ENCODE data around the gene KIN. TPM values are rescaled to one million over a fixed set of nuclear protein-coding genes. Genes with fewer than 3 reads are reported as not detected.
"Not testable (repeated sequence)": the region's sequence is repeated elsewhere in the genome, so short reads cannot be mapped to it uniquely, and the experiment has no call there.

KIN gene
- total RNA-seq, 3 donors from 2014 or later, result 13.0 to 19.4 (median 14.9) TPM

- Mint-ChIP-seq H3K4me1 (ENCODE audit: low read depth) (no peaks in the 10 kb centered on the region), H3K4me3 (no peak overlapping the region), H3K9me3 (no peaks in the 10 kb centered on the region), H3K36me3 (ENCODE audit: insufficient read depth) (no peaks in the 10 kb centered on the region), H3K27me3 (ENCODE audit: low read depth) (peaks cover 13% of the 10 kb centered on the region)
- no peak for ATAC-seq
- no peak for DNase-seq
Measured at GRCh38 chr10:7734821-7735220, 53.0 kb downstream of the KIN start.

GRCh38 chr10:7722927-7723529 is 64.8 kb downstream of the KIN start:
- peaks cover 4% of the 10 kb centered on the region for H3K27me3 Mint-ChIP-seq (ENCODE audit: low read depth)
- DNase-seq, result no peak
- H3K4me1 Mint-ChIP-seq (ENCODE audit: low read depth), result no peaks in the 10 kb centered on the region
- no peak for ATAC-seq
- H3K4me3 Mint-ChIP-seq, result no peak overlapping the region
- H3K36me3 Mint-ChIP-seq (ENCODE audit: insufficient read depth), result no peaks in the 10 kb centered on the region
- no peaks in the 10 kb centered on the region for H3K9me3 Mint-ChIP-seq

- H3K36me3 Mint-ChIP-seq (ENCODE audit: insufficient read depth), result no peaks in the 10 kb centered on the region
- ATAC-seq (no peak), DNase-seq (no peak)
- no peaks in the 10 kb centered on the region for H3K4me1 Mint-ChIP-seq (ENCODE audit: low read depth)
- H3K4me3 Mint-ChIP-seq, result no peak overlapping the region
- no peaks in the 10 kb centered on the region for H3K9me3 Mint-ChIP-seq
- peaks cover 11% of the 10 kb centered on the region for H3K27me3 Mint-ChIP-seq (ENCODE audit: low read depth)
Measured at GRCh38 chr10:7720478-7720877, 67.3 kb downstream of the KIN start.

GRCh38 chr10:7718685-7719084 is 69.1 kb downstream of the KIN start:
- no peaks in the 10 kb centered on the region for H3K9me3 Mint-ChIP-seq
- no peaks in the 10 kb centered on the region for H3K4me1 Mint-ChIP-seq (ENCODE audit: low read depth)
- ATAC-seq (no peak), DNase-seq (no peak)
- no peak overlapping the region for H3K4me3 Mint-ChIP-seq
- no peaks in the 10 kb centered on the region for H3K36me3 Mint-ChIP-seq (ENCODE audit: insufficient read depth)
- peaks cover 12% of the 10 kb centered on the region for H3K27me3 Mint-ChIP-seq (ENCODE audit: low read depth)

- DNase-seq (no peak), ATAC-seq (no peak)
- no peaks in the 10 kb centered on the region for H3K4me1 Mint-ChIP-seq (ENCODE audit: low read depth)
- H3K27me3 Mint-ChIP-seq (ENCODE audit: low read depth), result peaks cover 15% of the 10 kb centered on the region
- no peak overlapping the region for H3K4me3 Mint-ChIP-seq
- no peaks in the 10 kb centered on the region for H3K9me3 Mint-ChIP-seq
- no peaks in the 10 kb centered on the region for H3K36me3 Mint-ChIP-seq (ENCODE audit: insufficient read depth)
Measured at GRCh38 chr10:7717767-7718166, 70.0 kb downstream of the KIN start.

- Mint-ChIP-seq H3K4me3 (no peak overlapping the region), H3K9me3 (no peaks in the 10 kb centered on the region), H3K27me3 (ENCODE audit: low read depth) (peaks cover 19% of the 10 kb centered on the region), H3K36me3 (ENCODE audit: insufficient read depth) (no peaks in the 10 kb centered on the region), H3K4me1 (ENCODE audit: low read depth) (no peaks in the 10 kb centered on the region)
- no peak for DNase-seq
- ATAC-seq, result no peak
Measured at GRCh38 chr10:7715515-7715914, 72.3 kb downstream of the KIN start.

GRCh38 chr10:7711075-7711474 is 76.7 kb downstream of the KIN start:
- ATAC-seq, H3K4me3 Mint-ChIP-seq: not testable (repeated sequence)

GRCh38 chr10:7710446-7710845 is 77.3 kb downstream of the KIN start:
- H3K27me3 Mint-ChIP-seq (ENCODE audit: low read depth), result peaks cover 26% of the 10 kb centered on the region
- H3K36me3 Mint-ChIP-seq (ENCODE audit: insufficient read depth), result no peaks in the 10 kb centered on the region
- H3K4me3 Mint-ChIP-seq, result no peak overlapping the region
- no peak for DNase-seq
- H3K9me3 Mint-ChIP-seq, result no peaks in the 10 kb centered on the region
- ATAC-seq, result no peak
- H3K4me1 Mint-ChIP-seq (ENCODE audit: low read depth), result no peaks in the 10 kb centered on the region

More at GRCh38 chr10:7711075-7711474, 76.7 kb downstream of the KIN start:
- peaks cover 28% of the 10 kb centered on the region for H3K27me3 Mint-ChIP-seq (ENCODE audit: low read depth)
- H3K4me1 Mint-ChIP-seq (ENCODE audit: low read depth); DNase-seq; H3K36me3 Mint-ChIP-seq (ENCODE audit: insufficient read depth); H3K9me3 Mint-ChIP-seq: not testable (repeated sequence)

GRCh38 chr10:7708832-7709231 is 79.0 kb downstream of the KIN start:
- Mint-ChIP-seq H3K4me3 (no peak overlapping the region), H3K27me3 (ENCODE audit: low read depth) (peaks cover 30% of the 10 kb centered on the region), H3K9me3 (no peaks in the 10 kb centered on the region), H3K36me3 (ENCODE audit: insufficient read depth) (no peaks in the 10 kb centered on the region), H3K4me1 (ENCODE audit: low read depth) (no peaks in the 10 kb centered on the region)
- DNase-seq (no peak), ATAC-seq (no peak)

- no peaks in the 10 kb centered on the region for H3K36me3 Mint-ChIP-seq (ENCODE audit: insufficient read depth)
- no peak for ATAC-seq
- H3K27me3 Mint-ChIP-seq (ENCODE audit: low read depth), result peaks cover 31% of the 10 kb centered on the region
- no peaks in the 10 kb centered on the region for H3K4me1 Mint-ChIP-seq (ENCODE audit: low read depth)
- DNase-seq, result no peak
- H3K4me3 Mint-ChIP-seq, result no peak overlapping the region
- no peaks in the 10 kb centered on the region for H3K9me3 Mint-ChIP-seq
Measured at GRCh38 chr10:7707858-7708622, 79.8 kb downstream of the KIN start.

GRCh38 chr10:7707102-7707501 is 80.7 kb downstream of the KIN start:
- Mint-ChIP-seq H3K36me3 (ENCODE audit: insufficient read depth) (no peaks in the 10 kb centered on the region), H3K27me3 (ENCODE audit: low read depth) (peaks cover 35% of the 10 kb centered on the region), H3K4me1 (ENCODE audit: low read depth) (no peaks in the 10 kb centered on the region), H3K9me3 (no peaks in the 10 kb centered on the region), H3K4me3 (no peak overlapping the region)
- no peak for DNase-seq
- no peak for ATAC-seq

- H3K27me3 Mint-ChIP-seq (ENCODE audit: low read depth), result peaks cover 37% of the 10 kb centered on the region
- no peaks in the 10 kb centered on the region for H3K4me1 Mint-ChIP-seq (ENCODE audit: low read depth)
- ATAC-seq, result no peak
- H3K4me3 Mint-ChIP-seq, result no peak overlapping the region
- DNase-seq, result no peak
- no peaks in the 10 kb centered on the region for H3K36me3 Mint-ChIP-seq (ENCODE audit: insufficient read depth)
- H3K9me3 Mint-ChIP-seq, result no peaks in the 10 kb centered on the region
Measured at GRCh38 chr10:7706534-7707073, 81.2 kb downstream of the KIN start.

- Mint-ChIP-seq H3K9me3 (no peaks in the 10 kb centered on the region), H3K27me3 (ENCODE audit: low read depth) (peaks cover 46% of the 10 kb centered on the region), H3K4me3 (no peak overlapping the region), H3K4me1 (ENCODE audit: low read depth) (no peaks in the 10 kb centered on the region), H3K36me3 (ENCODE audit: insufficient read depth) (no peaks in the 10 kb centered on the region)
- DNase-seq, result no peak
- no peak for ATAC-seq
Measured at GRCh38 chr10:7705341-7705740, 82.5 kb downstream of the KIN start.

- Mint-ChIP-seq H3K36me3 (ENCODE audit: insufficient read depth) (no peaks in the 10 kb centered on the region), H3K27me3 (ENCODE audit: low read depth) (peaks cover 52% of the 10 kb centered on the region), H3K4me3 (no peak overlapping the region), H3K4me1 (ENCODE audit: low read depth) (no peaks in the 10 kb centered on the region), H3K9me3 (no peaks in the 10 kb centered on the region)
- ATAC-seq (no peak), DNase-seq (no peak)
Measured at GRCh38 chr10:7704071-7705016, 83.4 kb downstream of the KIN start.
